Measurements from ENCODE around the gene C12orf42.
A peak's percentile ranks its signal among the peaks of the same experiment; 100 is the strongest.

Gene C12orf42

GRCh38 chr12:103495469-103496456 is at the start of gene C12orf42:
Gene C12orf42, minus strand, starts transcription at chr12:103495968. Its CDS starts 17,542 bp downstream, at chr12:103478426.
- DNase-seq = no peak

- no peak for DNase-seq
These were observed 46.3 kb upstream of the C12orf42 start for GRCh38 chr12:103542078-103542477.

GRCh38 chr12:103540319-103540718 is 44.6 kb upstream of the C12orf42 start:
- no peak for DNase-seq

GRCh38 chr12:103538397-103538796 is 42.6 kb upstream of the C12orf42 start:
- DNase-seq = no peak

- no peak for DNase-seq
These were observed 34.7 kb upstream of the C12orf42 start for GRCh38 chr12:103530307-103531066.

- DNase-seq = no peak
These were observed 33.5 kb upstream of the C12orf42 start for GRCh38 chr12:103529306-103529705.

GRCh38 chr12:103524238-103524875 is 28.6 kb upstream of the C12orf42 start:
- DNase-seq = no peak

- DNase-seq = no peak
These were observed 28.0 kb upstream of the C12orf42 start for GRCh38 chr12:103523771-103524170.

GRCh38 chr12:103520686-103521215 is 25.0 kb upstream of the C12orf42 start:
- no peak for DNase-seq

GRCh38 chr12:103519632-103520031 is 23.9 kb upstream of the C12orf42 start:
- DNase-seq = no peak

GRCh38 chr12:103518899-103519298 is 23.1 kb upstream of the C12orf42 start:
- no peak for DNase-seq

GRCh38 chr12:103517161-103517560 is 21.4 kb upstream of the C12orf42 start:
- DNase-seq = no peak

- DNase-seq = no peak
These were observed 19.6 kb upstream of the C12orf42 start for GRCh38 chr12:103515341-103515740.

- DNase-seq = no peak
These were observed 18.1 kb upstream of the C12orf42 start for GRCh38 chr12:103513875-103514274.

- DNase-seq = peak; percentile 51
These were observed 9.8 kb upstream of the C12orf42 start for GRCh38 chr12:103505371-103506236.

GRCh38 chr12:103504606-103505005 is 8.8 kb upstream of the C12orf42 start:
- DNase-seq = no peak

GRCh38 chr12:103503546-103504480 is 8.0 kb upstream of the C12orf42 start:
- DNase-seq = no peak

GRCh38 chr12:103501447-103501846 is 5.7 kb upstream of the C12orf42 start:
- DNase-seq = no peak

- DNase-seq = no peak
These were observed 3.8 kb upstream of the C12orf42 start for GRCh38 chr12:103499571-103499970.

GRCh38 chr12:103498990-103499389 is 3.2 kb upstream of the C12orf42 start:
- DNase-seq = no peak

All from NK-92 treated with Interleukin-12 subunit alpha and Interleukin-12 subunit beta, amount 100 ng/mL, for 24 hours (cell line).